CMK (cell line): ENCODE results near the gene STAG3.
"Not testable (repeated sequence)": the region's sequence is repeated elsewhere in the genome, so short reads cannot be mapped to it uniquely, and the experiment has no call there.

ENCODE experiments used
- DNase-seq: peaks from one replicate; pipeline ENCODE4 v3.0.0-alpha.2; 2010; ENCODE audit warnings: low read depth

STAG3 gene

GRCh38 chr7:100177045-100178001 is at the start of gene STAG3, which contains the start of gene GPC2:
TSS of gene STAG3 (plus strand) at chr7:100177918. CDS start at chr7:100180557, 2,639 bp downstream.
TSS of gene GPC2 (minus strand) at chr7:100177381. CDS start at chr7:100177199, 182 bp downstream.
- peak; percentile 90 for DNase-seq

GRCh38 chr7:100128637-100128963 is 49.1 kb upstream of the STAG3 start:
- no peak for DNase-seq

GRCh38 chr7:100130220-100130607 is 47.5 kb upstream of the STAG3 start:
- not testable (repeated sequence) for DNase-seq

- peak; percentile 47 for DNase-seq
These were observed 46.9 kb upstream of the STAG3 start for GRCh38 chr7:100130608-100131453.

- DNase-seq: no peak
These were observed 45.6 kb upstream of the STAG3 start for GRCh38 chr7:100132126-100132525.

GRCh38 chr7:100132697-100133151 is 45.0 kb upstream of the STAG3 start:
- DNase-seq: no peak

GRCh38 chr7:100137851-100138760 is 39.6 kb upstream of the STAG3 start:
- DNase-seq: no peak

- no peak for DNase-seq
These were observed 36.2 kb upstream of the STAG3 start for GRCh38 chr7:100141555-100141949.

- no peak for DNase-seq
These were observed 35.3 kb upstream of the STAG3 start for GRCh38 chr7:100142461-100142860.

GRCh38 chr7:100146350-100146749 is 31.4 kb upstream of the STAG3 start:
- DNase-seq: not testable (repeated sequence)

- DNase-seq: no peak
These were observed 30.4 kb upstream of the STAG3 start for GRCh38 chr7:100147278-100147677.

GRCh38 chr7:100148225-100148558 is 29.5 kb upstream of the STAG3 start:
- DNase-seq: no peak

- peak; percentile 99 for DNase-seq
These were observed 29.0 kb upstream of the STAG3 start, which contains the start of gene LAMTOR4 for GRCh38 chr7:100148559-100149328. TSS of gene LAMTOR4 (plus strand) at chr7:100148918. CDS start at chr7:100148973, 55 bp downstream.

GRCh38 chr7:100152404-100152803 is 25.3 kb upstream of the STAG3 start:
- no peak for DNase-seq

- no peak for DNase-seq
These were observed 24.6 kb upstream of the STAG3 start for GRCh38 chr7:100152937-100153666.

GRCh38 chr7:100153708-100154535 is 23.8 kb upstream of the STAG3 start:
- DNase-seq: no peak

- DNase-seq: no peak
These were observed 22.8 kb upstream of the STAG3 start for GRCh38 chr7:100154651-100155491.
